Astrocyte (in vitro differentiated cells and primary cell): ENCODE data around the gene USP49. TPM values are rescaled to one million over a fixed set of nuclear protein-coding genes. Genes with fewer than 3 reads are reported as not detected.
A peak's percentile ranks its signal among the peaks of the same experiment; 100 is the strongest.
"Not testable (repeated sequence)": the region's sequence is repeated elsewhere in the genome, so short reads cannot be mapped to it uniquely, and the experiment has no call there.

Source experiments
- DNase-seq: peaks from one replicate; pipeline ENCODE4 v3.0.0-alpha.2; 2010; ENCODE audit warnings: low read depth
- FAIRE-seq: peaks from 2 replicates; lab custom pipeline; 2011; peaks lifted over from hg19 to GRCh38; lab: Jason Lieb, UNC
- H2AFZ ChIP-seq: 2 replicates; pipeline ENCODE4 v1.6.0; 2012; ENCODE audit warnings: low read depth, low read length, inconsistent platforms
- H3K27ac ChIP-seq: 2 replicates; pipeline ENCODE4 v1.5.1; 2011; ENCODE audit warnings: low read depth, low read length, inconsistent platforms
- H3K27me3 ChIP-seq: 2 replicates; pipeline ENCODE4 v1.6.0; 2011; ENCODE audit warnings: low read length, inconsistent platforms; ENCODE audit not compliant: insufficient read depth
- H3K36me3 ChIP-seq: 2 replicates; pipeline ENCODE4 v1.5.1; 2011; ENCODE audit warnings: low read length, inconsistent platforms; ENCODE audit not compliant: insufficient read depth
- H3K4me1 ChIP-seq: 2 replicates; pipeline ENCODE4 v1.5.1; 2011; ENCODE audit warnings: low read length, inconsistent platforms; ENCODE audit not compliant: insufficient read depth
- H3K4me2 ChIP-seq: 2 replicates; pipeline ENCODE4 v1.6.0; 2012; ENCODE audit warnings: low read length, inconsistent platforms
- H3K4me3 ChIP-seq: 2 replicates; pipeline ENCODE4 v1.5.1; 2011; ENCODE audit warnings: low read depth, mild to moderate bottlenecking, low read length, inconsistent platforms; ENCODE audit not compliant: insufficient read depth
- H3K79me2 ChIP-seq: 2 replicates; pipeline ENCODE4 v1.6.0; 2012; ENCODE audit warnings: mild to moderate bottlenecking, low read length, inconsistent platforms; ENCODE audit not compliant: insufficient read depth
- H3K9ac ChIP-seq: 2 replicates; pipeline ENCODE4 v1.6.0; 2012; ENCODE audit warnings: mild to moderate bottlenecking, low read length, inconsistent platforms
- H3K9me3 ChIP-seq: 2 replicates; pipeline ENCODE4 v1.5.1; 2012; ENCODE audit warnings: low read depth, mild to moderate bottlenecking, low read length, inconsistent platforms; ENCODE audit not compliant: insufficient read depth
- H4K20me1 ChIP-seq: 2 replicates; pipeline ENCODE4 v1.6.0; 2012; ENCODE audit warnings: low read length, inconsistent platforms; ENCODE audit not compliant: insufficient read depth
- H3K27ac Mint-ChIP-seq: one replicate; pipeline ENCODE4 v1.8.0; 2021; ENCODE audit warnings: mild to moderate bottlenecking, mixed read lengths; ENCODE audit not compliant: unreplicated experiment
- H3K27me3 Mint-ChIP-seq: one replicate; pipeline ENCODE4 v1.8.0; 2021; ENCODE audit warnings: low read depth, mixed read lengths; ENCODE audit not compliant: unreplicated experiment
- H3K36me3 Mint-ChIP-seq: one replicate; pipeline ENCODE4 v1.8.0; 2021; ENCODE audit warnings: low read depth, mixed read lengths; ENCODE audit not compliant: unreplicated experiment
- H3K4me1 Mint-ChIP-seq: one replicate; pipeline ENCODE4 v1.8.0; 2021; ENCODE audit warnings: low read depth, mixed read lengths; ENCODE audit not compliant: unreplicated experiment
- H3K4me3 Mint-ChIP-seq: one replicate; pipeline ENCODE4 v1.8.0; 2021; ENCODE audit warnings: mild to moderate bottlenecking, moderate library complexity, mixed read lengths; ENCODE audit not compliant: unreplicated experiment
- H3K9me3 Mint-ChIP-seq: one replicate; pipeline ENCODE4 v1.8.0; 2021; ENCODE audit warnings: mild to moderate bottlenecking, mixed read lengths; ENCODE audit not compliant: unreplicated experiment
- CTCF ChIP-seq: IDR thresholded peaks from 2 replicates; pipeline ENCODE4 v1.5.1; 2011; ENCODE audit warnings: low read depth, mild to moderate bottlenecking, inconsistent platforms, low read length, moderate library complexity; ENCODE audit not compliant: insufficient read depth
- EZH2 ChIP-seq: IDR thresholded peaks from 2 replicates; pipeline ENCODE4 v1.6.1; 2012; ENCODE audit warnings: mild to moderate bottlenecking, low read length, inconsistent platforms; ENCODE audit not compliant: insufficient read depth
- total RNA-seq: library from RNA; stranded (reverse); gene quantifications from 2 replicates; pipeline ENCODE4 v1.2.1, GENCODE V29; 2021

The USP49 gene
- total RNA-seq, 1 donor from 2014 or later: 5.5 TPM

DNA sequence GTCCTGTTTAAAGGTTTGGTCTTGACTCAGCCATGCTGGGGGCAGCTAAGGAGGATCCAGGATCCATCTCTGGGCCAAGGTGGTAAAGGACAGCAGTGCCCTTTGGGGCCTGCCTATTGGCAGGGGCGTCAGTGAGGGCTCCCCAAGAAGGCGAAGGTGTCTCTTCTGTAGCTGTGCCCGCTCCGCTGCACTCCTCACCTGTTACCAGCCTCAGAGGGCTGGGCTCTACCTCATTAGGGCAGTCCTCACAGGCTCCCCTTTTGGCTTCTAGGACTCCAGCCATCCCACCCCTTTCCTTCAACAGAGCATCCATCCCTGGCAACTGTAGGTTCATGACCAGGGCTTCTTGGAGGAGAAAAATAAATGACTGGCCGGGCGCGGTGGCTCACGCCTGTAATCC, 125.8 kb downstream of the USP49 start:
- FAIRE-seq (no peak), DNase-seq (no peak)
- no peaks in the 10 kb centered on the region for H3K36me3 ChIP-seq
- peaks cover 11% of the 10 kb centered on the region for H3K4me1 Mint-ChIP-seq
- peaks cover 5% of the 10 kb centered on the region for H3K4me1 ChIP-seq
- no peaks in the 10 kb centered on the region for H3K79me2 ChIP-seq
- peaks cover 19% of the 10 kb centered on the region for H3K36me3 Mint-ChIP-seq
- no peak overlapping the region for H2AFZ ChIP-seq
- no peak overlapping the region for H3K4me3 ChIP-seq
- no peak overlapping the region for H3K4me2 ChIP-seq
- H3K27ac Mint-ChIP-seq: no peak overlapping the region
- H3K9me3 Mint-ChIP-seq: no peaks in the 10 kb centered on the region
- TF ChIP-seq CTCF (no peak), EZH2 (no peak)
- H4K20me1 ChIP-seq: no peaks in the 10 kb centered on the region
- no peaks in the 10 kb centered on the region for H3K27me3 Mint-ChIP-seq
- H3K9me3 ChIP-seq: no peaks in the 10 kb centered on the region
- H3K4me3 Mint-ChIP-seq: no peak overlapping the region
- no peak overlapping the region for H3K27ac ChIP-seq
- no peaks in the 10 kb centered on the region for H3K27me3 ChIP-seq
- no peak overlapping the region for H3K9ac ChIP-seq

DNA sequence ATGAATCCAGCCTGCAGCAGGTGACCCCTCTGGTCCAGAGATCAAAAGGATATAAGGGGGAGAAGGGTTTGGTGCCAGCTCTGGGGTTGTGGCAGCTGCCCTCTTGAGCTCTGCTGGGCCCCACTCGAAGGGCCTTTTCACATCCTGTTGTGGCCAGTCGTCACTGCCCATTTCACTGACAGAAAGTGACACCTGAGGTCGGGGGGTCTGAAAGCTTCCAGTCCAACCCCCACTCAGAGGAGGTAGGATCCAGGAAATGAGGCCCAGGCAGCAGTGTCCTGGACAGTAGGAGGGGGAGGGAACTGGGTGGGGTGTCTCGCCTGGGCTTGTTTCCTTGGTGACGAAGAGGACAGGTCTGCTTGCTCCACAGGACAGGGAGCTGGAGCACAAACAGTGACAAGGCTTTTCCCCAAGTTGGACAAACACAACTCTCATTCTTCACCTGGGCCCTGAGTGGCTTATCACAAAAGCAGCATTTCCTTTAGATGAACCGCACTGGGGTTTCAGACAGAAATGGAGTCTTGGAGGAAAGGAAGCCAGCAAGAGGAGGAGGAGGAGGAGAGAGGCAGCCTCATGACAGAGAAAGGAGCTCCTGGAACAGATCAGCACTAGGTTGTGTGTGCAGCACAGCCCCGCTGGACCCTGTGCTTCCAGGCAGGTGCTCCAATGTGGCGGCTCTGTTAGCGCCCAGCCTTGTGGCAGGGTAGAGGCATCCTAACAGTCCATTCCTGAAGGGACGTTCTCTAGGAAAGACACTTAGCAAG, 126.4 kb downstream of the USP49 start:
- H3K36me3 Mint-ChIP-seq: peaks cover 15% of the 10 kb centered on the region
- peaks cover 11% of the 10 kb centered on the region for H3K4me1 Mint-ChIP-seq
- Histone ChIP-seq H3K4me1 (peaks cover 5% of the 10 kb centered on the region), H3K4me3 (no peak overlapping the region), H3K36me3 (no peaks in the 10 kb centered on the region), H3K27me3 (no peaks in the 10 kb centered on the region), H3K27ac (no peak overlapping the region), H3K4me2 (no peak overlapping the region), H4K20me1 (no peaks in the 10 kb centered on the region), H3K79me2 (no peaks in the 10 kb centered on the region), H2AFZ (no peak overlapping the region), H3K9ac (no peak overlapping the region), H3K9me3 (no peaks in the 10 kb centered on the region)
- no peak for FAIRE-seq
- H3K9me3 Mint-ChIP-seq: no peaks in the 10 kb centered on the region
- H3K27ac Mint-ChIP-seq: no peak overlapping the region
- no peak for DNase-seq
- TF ChIP-seq EZH2 (no peak), CTCF (no peak)
- no peak overlapping the region for H3K4me3 Mint-ChIP-seq
- no peaks in the 10 kb centered on the region for H3K27me3 Mint-ChIP-seq

- peaks cover 14% of the 10 kb centered on the region for H3K36me3 Mint-ChIP-seq
- no peak overlapping the region for H3K4me3 Mint-ChIP-seq
- peaks cover 2% of the 10 kb centered on the region for H3K9me3 Mint-ChIP-seq
- peaks cover 11% of the 10 kb centered on the region for H3K4me1 Mint-ChIP-seq
- no peaks in the 10 kb centered on the region for H3K27me3 ChIP-seq
- peaks cover 5% of the 10 kb centered on the region for H3K4me1 ChIP-seq
- FAIRE-seq (no peak), DNase-seq (peak; percentile 70)
- H3K27ac Mint-ChIP-seq: no peak overlapping the region
- no peaks in the 10 kb centered on the region for H3K9me3 ChIP-seq
- no peak overlapping the region for H3K9ac ChIP-seq
- no peaks in the 10 kb centered on the region for H4K20me1 ChIP-seq
- H3K36me3 ChIP-seq: no peaks in the 10 kb centered on the region
- no peak overlapping the region for H3K27ac ChIP-seq
- no peak overlapping the region for H3K4me3 ChIP-seq
- no peaks in the 10 kb centered on the region for H3K79me2 ChIP-seq
- TF ChIP-seq EZH2 (no peak), CTCF (no peak)
- no peak overlapping the region for H3K4me2 ChIP-seq
- peak overlapping the region; percentile 47 for H2AFZ ChIP-seq
- H3K27me3 Mint-ChIP-seq: peaks cover 7% of the 10 kb centered on the region
These were observed 127.9 kb downstream of the USP49 start for GRCh38 chr6:41767112-41767833.

GRCh38 chr6:41766043-41766664, 129.0 kb downstream of the USP49 start:
- not testable (repeated sequence) for H3K27me3 Mint-ChIP-seq, H3K9me3 Mint-ChIP-seq, H3K36me3 Mint-ChIP-seq, H3K4me2 ChIP-seq, H3K27ac Mint-ChIP-seq, H3K9ac ChIP-seq, H3K36me3 ChIP-seq, H3K4me1 ChIP-seq, DNase-seq, H3K27ac ChIP-seq, H3K27me3 ChIP-seq, H2AFZ ChIP-seq, H4K20me1 ChIP-seq, H3K4me3 Mint-ChIP-seq, FAIRE-seq, H3K79me2 ChIP-seq, H3K9me3 ChIP-seq, H3K4me3 ChIP-seq
- H3K4me1 Mint-ChIP-seq: peaks cover 11% of the 10 kb centered on the region
